Mammary epithelial cell (primary cell): Measurements from ENCODE around the gene CELSR1.

Experiments
- CTCF ChIP-seq, 2 donors: IDR thresholded peaks in 1 of 2; conservative IDR thresholded peaks in 1 of 2; 2 replicates each; pipeline ENCODE4 v1.5.1; 2011 to 2012; ENCODE audit warnings: inconsistent platforms in 2 of 2, low read length in 2 of 2, mild to moderate bottlenecking in 2 of 2, control low read depth in 1 of 2, low read depth in 1 of 2; ENCODE audit not compliant: insufficient read depth in 1 of 2; ENCODE audit errors: extremely low read depth in 1 of 2
- EZH2 ChIP-seq: IDR thresholded peaks from 2 replicates; pipeline ENCODE4 v1.6.1; 2012; ENCODE audit warnings: low read length, inconsistent platforms, borderline replicate concordance

- no peak for TF ChIP-seq CTCF (conservative IDR thresholded peaks at IDR 0.05 in 1 of 2, IDR thresholded peaks at IDR 0.05 in 1 of 2; ENCODE audit: extremely low read depth in 1 of 2, insufficient read depth in 1 of 2, low read depth in 1 of 2, low read length in 2 of 2)
- TF ChIP-seq EZH2: no peak
Observed at GRCh38 chr22:46381731-46382130, 155.7 kb downstream of the CELSR1 start.
